Measurements from ENCODE around the gene UBL3.

The UBL3 gene, protein sequence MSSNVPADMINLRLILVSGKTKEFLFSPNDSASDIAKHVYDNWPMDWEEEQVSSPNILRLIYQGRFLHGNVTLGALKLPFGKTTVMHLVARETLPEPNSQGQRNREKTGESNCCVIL

DNA sequence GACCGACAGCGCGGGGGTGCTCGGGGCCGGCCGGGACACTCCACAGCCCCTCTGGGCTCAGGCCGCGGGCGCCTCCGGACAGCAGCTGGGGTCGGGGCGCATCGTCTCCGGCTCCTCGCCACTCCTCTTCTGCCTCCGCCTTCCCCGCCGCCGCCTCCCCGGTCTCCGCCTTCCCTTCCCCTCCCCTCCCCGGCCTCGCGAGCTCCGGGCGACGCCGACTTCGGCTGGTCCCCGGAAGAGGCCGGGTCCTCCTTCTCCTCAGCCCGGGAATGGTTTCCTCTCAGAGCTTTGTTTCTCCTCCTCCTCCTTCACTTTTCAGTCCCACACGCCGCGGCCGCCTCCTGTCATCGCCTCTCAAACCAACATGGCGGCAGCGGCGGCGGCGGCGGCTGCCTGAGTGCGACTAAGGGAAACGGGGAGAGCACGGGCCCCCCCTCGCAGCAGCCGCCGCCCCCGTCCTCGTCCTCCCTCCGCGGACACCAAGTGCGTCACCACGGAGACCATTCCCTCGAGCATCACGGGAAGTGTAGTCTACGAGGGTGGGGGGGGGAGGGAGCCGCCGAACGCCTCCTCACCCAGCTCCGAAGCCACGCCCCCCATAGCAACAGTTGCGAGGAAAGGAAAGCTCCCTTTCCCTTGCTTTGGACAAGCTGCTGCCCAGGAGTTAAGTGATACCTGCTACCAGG, at the start of gene UBL3:
UBL3 (minus strand) TSS at position 405 of the 686 bp plus-strand sequence. CDS start 1,079 bp downstream, outside the sequence.
- TF ChIP-seq GATA2 (IDR thresholded peaks at IDR 0.05; ENCODE audit: low read depth, low read length), result no peak
- no peak for TF ChIP-seq GATA3 (IDR thresholded peaks at IDR 0.05; ENCODE audit: low read depth, low read length)

DNA sequence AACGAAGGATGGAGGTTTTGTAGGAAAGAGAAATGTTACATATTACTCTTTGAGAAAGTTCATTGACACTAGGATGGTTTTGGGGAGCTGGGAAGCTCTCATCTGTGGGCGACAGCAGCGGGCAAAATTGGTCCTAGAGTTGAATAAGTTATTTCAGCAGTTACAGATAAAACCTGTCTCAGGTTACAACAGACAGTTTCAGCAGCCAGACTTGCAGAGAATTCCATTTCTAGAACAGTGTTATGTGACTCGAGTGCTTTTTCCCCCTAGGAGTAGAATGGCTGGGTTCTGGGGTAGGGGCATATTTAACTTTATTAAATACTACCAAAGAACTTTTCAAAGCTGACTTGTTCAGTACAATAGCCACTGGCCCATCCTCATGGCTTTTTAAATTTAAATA, 46.7 kb upstream of the UBL3 start:
- no peak for TF ChIP-seq GATA3 (IDR thresholded peaks at IDR 0.05; ENCODE audit: low read depth, low read length)
- no peak for TF ChIP-seq GATA2 (IDR thresholded peaks at IDR 0.05; ENCODE audit: low read depth, low read length)

DNA sequence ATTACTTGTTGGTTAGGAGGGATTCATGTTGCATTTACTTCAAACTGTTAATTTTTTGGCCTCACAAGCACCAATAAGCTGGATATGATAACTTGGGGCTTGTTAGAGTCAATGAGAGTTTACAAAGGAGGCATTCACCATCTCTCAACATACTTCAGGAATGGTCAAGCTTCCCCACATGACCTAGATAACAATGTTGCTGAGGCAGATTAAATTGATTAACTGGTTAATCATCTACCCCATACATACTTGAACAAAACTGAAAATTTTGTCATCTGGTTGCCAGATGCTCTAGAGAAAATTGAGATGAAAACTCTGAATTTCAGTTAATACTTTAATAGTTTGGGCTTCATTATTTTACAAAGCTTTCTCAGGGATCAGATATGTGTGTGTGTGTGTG, 43.0 kb upstream of the UBL3 start:
- TF ChIP-seq GATA3 (IDR thresholded peaks at IDR 0.05; ENCODE audit: low read depth, low read length) (no peak), GATA2 (IDR thresholded peaks at IDR 0.05; ENCODE audit: low read depth, low read length) (peak; percentile 13; the same call in 1 of the 2 replicates)

DNA sequence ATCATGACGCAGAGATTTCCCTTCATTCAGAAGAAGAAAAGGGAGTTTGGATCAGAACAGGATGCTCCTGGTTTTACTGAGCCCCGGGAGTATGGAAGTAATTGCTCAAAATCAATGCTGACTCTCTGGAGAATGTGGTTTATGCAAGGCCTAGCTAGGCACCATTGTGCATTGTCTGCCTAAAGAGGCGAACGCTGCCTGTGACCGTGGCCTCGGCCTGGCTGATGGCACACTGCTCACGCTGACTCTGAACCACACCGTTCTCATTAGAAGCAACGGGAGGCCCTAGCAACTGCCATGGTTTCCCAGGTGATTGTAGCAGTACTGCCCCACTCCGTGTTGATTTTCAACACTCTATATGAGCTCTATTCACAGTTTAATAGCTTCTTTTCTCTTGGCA, 41.7 kb upstream of the UBL3 start:
- TF ChIP-seq GATA3 (IDR thresholded peaks at IDR 0.05; ENCODE audit: low read depth, low read length), result no peak
- TF ChIP-seq GATA2 (IDR thresholded peaks at IDR 0.05; ENCODE audit: low read depth, low read length), result no peak

DNA sequence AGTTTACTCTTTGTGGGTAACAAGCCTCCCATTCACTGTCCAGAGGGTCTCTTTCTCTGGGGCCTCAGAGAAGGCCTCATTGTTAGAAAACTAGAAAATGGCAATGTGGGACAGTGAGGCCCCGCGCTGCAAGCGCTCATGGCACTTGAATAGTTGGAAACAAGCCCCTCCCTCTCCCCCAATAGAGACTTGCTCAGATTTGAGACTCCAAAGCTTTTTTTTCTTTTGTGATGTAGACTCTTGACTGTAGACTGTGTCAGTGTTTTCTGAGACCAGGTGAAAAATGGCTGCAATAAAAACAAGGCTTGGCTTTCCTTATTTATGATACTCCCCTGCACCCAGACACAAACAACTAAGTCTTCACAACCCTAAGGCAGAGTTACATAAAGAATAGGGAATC, 38.7 kb upstream of the UBL3 start:
- TF ChIP-seq GATA3 (IDR thresholded peaks at IDR 0.05; ENCODE audit: low read depth, low read length) (no peak), GATA2 (IDR thresholded peaks at IDR 0.05; ENCODE audit: low read depth, low read length) (no peak)

DNA sequence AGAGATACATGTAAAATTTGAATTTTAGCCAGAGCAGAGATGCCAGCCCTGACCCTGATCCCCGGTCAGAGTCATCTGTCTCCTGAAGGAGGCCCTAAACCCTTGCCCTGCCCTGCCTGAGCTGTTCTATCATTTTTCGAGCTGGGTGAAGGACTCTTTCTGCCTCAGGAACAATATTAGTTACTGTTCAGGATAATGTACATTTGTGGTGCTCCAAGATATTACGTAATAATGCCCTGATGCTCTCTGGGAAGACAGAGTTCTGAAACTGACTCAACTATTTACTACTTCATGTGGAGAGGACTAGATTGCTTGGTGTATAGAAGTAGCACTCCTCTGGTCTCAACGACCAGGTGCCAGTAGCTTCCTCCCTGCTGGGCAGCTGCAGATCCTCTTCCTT, 37.9 kb upstream of the UBL3 start:
- TF ChIP-seq GATA3 (IDR thresholded peaks at IDR 0.05; ENCODE audit: low read depth, low read length) (no peak), GATA2 (IDR thresholded peaks at IDR 0.05; ENCODE audit: low read depth, low read length) (no peak)

DNA sequence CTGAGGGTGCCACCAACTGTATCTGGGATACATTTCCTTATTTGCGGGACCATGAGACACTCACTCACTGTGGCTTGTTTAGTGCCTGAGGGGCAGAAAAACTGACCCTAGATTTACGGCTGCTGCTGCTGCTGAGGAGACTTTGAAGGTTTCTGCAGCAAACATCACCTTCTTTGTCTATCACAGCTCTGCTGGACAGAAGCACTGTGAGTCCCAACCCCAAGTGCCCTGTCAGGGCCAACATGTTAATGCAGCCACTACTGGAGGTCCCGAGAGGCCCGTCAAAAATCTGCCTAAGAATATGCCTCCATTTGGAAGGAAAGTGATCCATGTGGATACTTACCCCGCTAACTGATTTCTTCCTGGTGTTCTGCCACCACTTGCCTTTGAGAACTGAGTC, 37.3 kb upstream of the UBL3 start:
- TF ChIP-seq GATA2 (IDR thresholded peaks at IDR 0.05; ENCODE audit: low read depth, low read length) (no peak), GATA3 (IDR thresholded peaks at IDR 0.05; ENCODE audit: low read depth, low read length) (no peak)

DNA sequence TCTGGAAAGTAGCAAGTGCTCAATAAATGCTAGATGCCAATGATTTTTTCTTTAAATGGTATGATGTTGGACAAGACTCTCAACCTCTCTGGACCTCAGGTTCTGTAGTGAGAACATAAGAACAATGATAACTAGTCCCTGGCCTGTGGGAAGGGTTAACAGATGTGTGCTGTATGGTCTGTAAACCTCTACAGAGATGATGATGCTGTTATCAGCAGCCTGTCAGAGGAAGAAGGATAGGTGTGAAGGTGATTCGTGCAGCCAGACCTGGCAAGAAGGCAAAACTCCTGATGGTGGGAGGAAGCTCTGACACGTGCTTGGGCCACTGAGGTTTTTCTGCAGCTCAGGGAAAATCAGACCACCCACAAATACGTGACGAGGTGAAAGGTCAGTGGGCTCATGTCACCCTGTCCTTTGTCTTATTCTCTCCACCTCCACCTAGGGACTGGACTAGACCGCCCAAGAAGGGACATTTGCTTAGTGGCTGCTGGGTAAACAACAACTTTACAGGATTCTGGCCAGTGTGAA, 36.7 kb upstream of the UBL3 start:
- TF ChIP-seq GATA2 (IDR thresholded peaks at IDR 0.05; ENCODE audit: low read depth, low read length) (no peak), GATA3 (IDR thresholded peaks at IDR 0.05; ENCODE audit: low read depth, low read length) (no peak)

DNA sequence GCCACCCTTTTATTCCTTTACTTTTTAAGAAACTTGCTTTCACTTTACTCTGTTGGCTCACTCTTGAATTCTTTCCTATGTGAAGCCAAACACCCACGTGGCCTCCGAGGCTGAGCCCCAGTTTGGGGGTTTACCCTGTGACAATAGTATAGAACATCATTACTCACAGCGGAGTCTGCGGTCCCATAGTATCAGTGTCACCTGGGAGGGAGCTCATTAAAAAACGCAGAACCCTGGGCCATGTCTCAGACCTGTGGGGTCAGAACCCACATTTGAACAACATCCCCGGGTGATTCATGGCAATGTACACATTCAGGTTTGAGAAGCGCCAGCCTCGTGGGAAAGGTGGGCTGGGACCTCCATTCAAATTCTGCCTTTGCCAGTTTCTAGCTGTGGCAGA, 36.0 kb upstream of the UBL3 start:
- TF ChIP-seq GATA2 (IDR thresholded peaks at IDR 0.05; ENCODE audit: low read depth, low read length) (no peak), GATA3 (IDR thresholded peaks at IDR 0.05; ENCODE audit: low read depth, low read length) (no peak)

DNA sequence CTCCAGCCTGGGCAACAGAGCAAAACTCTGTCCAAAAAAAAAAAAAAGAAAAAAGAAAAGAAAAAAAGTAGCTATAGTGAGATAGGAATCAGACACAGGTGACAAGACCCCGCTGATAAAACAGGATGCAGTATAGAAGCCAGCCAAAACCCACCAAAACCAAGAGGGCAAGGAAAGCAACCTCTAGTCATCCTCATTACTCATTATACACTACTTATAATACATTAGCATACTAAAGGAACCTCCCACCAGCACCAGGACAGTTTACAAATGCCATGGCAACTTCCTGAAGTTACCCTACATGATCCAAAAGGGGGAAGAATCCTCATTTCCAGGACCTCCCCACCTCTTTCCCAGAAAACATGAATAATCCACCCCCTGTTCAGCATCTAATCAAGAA, 35.6 kb upstream of the UBL3 start:
- TF ChIP-seq GATA2 (IDR thresholded peaks at IDR 0.05; ENCODE audit: low read depth, low read length), result no peak
- no peak for TF ChIP-seq GATA3 (IDR thresholded peaks at IDR 0.05; ENCODE audit: low read depth, low read length)

DNA sequence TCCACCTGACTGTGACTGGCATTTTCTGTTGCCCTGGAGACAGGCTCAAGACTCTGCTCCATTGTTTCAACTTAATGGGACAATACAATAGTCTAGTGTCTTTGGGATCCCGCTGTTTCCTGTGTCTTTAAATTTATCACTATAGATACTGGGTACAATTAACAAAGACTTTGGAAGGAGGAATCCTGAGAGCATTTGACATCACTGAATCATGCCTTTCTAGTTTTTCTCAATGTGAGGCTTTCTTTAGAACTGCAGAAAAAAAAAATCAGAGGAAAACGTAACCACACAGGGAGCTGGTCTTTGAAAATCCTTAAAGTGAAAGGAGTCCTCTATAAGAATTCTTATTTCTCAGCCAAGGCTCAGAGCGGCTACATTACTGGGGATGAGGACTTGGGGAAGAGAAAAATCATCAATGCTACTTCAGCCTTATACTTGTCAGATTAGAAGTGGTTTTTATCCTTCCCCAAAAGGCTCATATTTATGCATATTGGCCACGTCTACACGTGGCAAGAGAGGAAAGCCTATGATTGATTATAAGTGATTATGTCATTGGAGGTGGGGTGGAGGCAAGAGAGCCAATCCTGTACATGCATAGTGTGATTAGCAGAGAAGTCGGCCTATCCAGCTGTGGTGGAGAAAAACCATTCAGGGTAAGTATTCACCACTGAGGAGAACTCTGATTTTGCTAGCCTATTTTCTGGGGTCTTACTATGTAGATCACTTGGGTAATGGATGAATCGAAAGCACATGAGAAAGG, 34.4 kb upstream of the UBL3 start:
- no peak for TF ChIP-seq GATA3 (IDR thresholded peaks at IDR 0.05; ENCODE audit: low read depth, low read length)
- no peak for TF ChIP-seq GATA2 (IDR thresholded peaks at IDR 0.05; ENCODE audit: low read depth, low read length)

DNA sequence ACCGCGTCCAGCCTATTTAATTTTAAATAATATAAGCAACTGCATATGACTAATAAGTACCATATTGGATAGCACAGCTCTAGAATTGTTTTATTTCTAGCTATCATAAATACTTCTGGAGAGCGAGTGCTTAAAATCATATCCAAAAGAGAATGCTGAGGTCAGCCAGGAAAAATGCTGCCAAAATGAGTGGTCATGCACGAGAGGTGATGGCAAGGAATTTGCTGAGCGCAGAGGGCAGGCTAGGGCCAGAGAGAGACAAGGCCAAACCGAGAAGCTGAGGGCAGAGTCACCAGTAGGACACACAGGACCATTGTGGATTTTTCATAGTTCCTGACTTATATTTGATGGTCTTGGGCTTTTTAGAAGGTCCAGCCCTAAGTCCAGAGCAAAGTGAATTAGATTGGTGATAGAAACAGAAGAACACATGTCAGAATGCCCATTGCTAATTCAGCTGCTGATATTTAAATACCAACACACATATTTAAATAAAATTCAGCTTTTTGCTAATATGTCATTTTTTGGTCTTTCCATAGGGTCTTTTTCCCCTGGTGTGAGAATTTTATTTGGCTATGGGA, 33.6 kb upstream of the UBL3 start:
- TF ChIP-seq GATA2 (IDR thresholded peaks at IDR 0.05; ENCODE audit: low read depth, low read length) (no peak), GATA3 (IDR thresholded peaks at IDR 0.05; ENCODE audit: low read depth, low read length) (no peak)

DNA sequence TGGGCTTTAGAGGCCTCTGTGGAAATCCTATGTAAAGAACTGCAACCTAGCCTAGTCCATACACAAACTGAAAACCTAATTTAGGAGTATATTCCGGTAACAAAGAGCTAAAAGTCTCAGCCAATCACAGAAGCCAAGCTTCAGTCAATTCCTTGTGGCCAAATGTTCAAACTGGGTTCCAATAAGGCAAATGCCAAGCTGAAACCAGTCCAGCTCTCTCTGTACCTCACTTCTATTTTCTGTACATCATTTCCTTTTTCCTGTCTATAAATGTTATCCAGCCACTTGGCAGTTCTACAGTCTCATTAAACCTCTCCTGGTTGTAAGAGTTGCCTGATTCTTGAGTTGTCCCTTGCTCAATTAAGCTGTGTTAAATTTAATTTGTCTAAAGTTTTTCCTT, 31.7 kb upstream of the UBL3 start:
- TF ChIP-seq GATA3 (IDR thresholded peaks at IDR 0.05; ENCODE audit: low read depth, low read length) (no peak), GATA2 (IDR thresholded peaks at IDR 0.05; ENCODE audit: low read depth, low read length) (no peak)

DNA sequence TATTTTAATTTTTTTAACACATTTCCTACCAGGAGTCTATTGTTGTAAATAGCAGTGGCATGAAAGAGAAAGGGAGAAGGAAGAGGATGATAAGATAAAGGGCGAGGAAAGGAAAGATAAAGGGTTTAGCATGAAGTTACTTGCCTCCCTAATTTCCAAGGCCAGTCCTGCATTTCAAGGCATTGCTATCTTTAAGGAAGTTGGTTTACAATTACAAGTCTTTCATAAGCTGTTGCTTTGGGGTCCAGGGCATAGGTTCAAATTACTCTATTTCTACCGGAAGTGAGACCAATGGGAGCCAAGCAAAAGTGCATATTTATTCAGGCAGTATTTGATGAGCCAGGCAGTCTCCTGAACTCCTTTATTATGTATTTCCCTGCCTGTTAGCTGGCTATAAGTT, 27.7 kb upstream of the UBL3 start:
- no peak for TF ChIP-seq GATA2 (IDR thresholded peaks at IDR 0.05; ENCODE audit: low read depth, low read length)
- no peak for TF ChIP-seq GATA3 (IDR thresholded peaks at IDR 0.05; ENCODE audit: low read depth, low read length)

All from SH-SY5Y (cell line).